Right lobe of liver (tissue), 4 donors: Measurements from ENCODE around the gene PAQR6.

Experiments
- CTCF ChIP-seq, 4 donors: fragments of 200-600 bp in 3 of 4; fragments of 450-650 bp in 1 of 4; IDR thresholded peaks; one replicate each; pipeline versions ENCODE4 v1.5.1 to v1.8.0; 2016 to 2022; ENCODE audit warnings: antibody characterized with exemption in 4 of 4, mild to moderate bottlenecking in 2 of 4
- POLR2A ChIP-seq: fragments of 450-650 bp; IDR thresholded peaks from one replicate; pipeline ENCODE4 v1.6.1; 2017; ENCODE audit warnings: antibody characterized with exemption, mild to moderate bottlenecking
- donor health status: DM: no; HTN: no; CAD: no.
- donor health status: DM: no; HTN: no; CAD: no.
- donor health status: DM: no; HTN: yes; CAD: no.

- TF ChIP-seq CTCF (IDR thresholded peaks at IDR 0.05) (no peak), POLR2A (peak; percentile 76)
Measured at GRCh38 chr1:156291226-156292061, 43.6 kb upstream of the PAQR6 start.
